ENCODE data around the gene LCK. TPM values are rescaled to one million over a fixed set of nuclear protein-coding genes. Genes with fewer than 3 reads are reported as not detected.

The LCK gene
- not detected in 2 replicates for total RNA-seq

GRCh38 chr1:32250893-32251716 lies at the start of gene LCK:
Gene LCK, plus strand, starts transcription at chr1:32251265. Its CDS starts 23,065 bp downstream, at chr1:32274330.

GRCh38 chr1:32205401-32206370 lies 45.4 kb upstream of the LCK start, which contains the start of gene IQCC:
Gene IQCC, plus strand, starts transcription at chr1:32205671. Its CDS starts 11 bp downstream, at chr1:32205682.

GRCh38 chr1:32208891-32209328 lies 42.2 kb upstream of the LCK start, which contains the start of gene DCDC2B:
Gene DCDC2B, plus strand, starts transcription at chr1:32209089. Its CDS starts 5 bp downstream, at chr1:32209094.

GRCh38 chr1:32221980-32222755 lies 28.9 kb upstream of the LCK start, which contains the start of the genes EIF3I and TMEM234:
Gene EIF3I, plus strand, starts transcription at chr1:32222407. Its CDS starts 35 bp downstream, at chr1:32222442.
Gene TMEM234, minus strand, starts transcription at chr1:32222353. Its CDS starts 31 bp downstream, at chr1:32222322.

GRCh38 chr1:32246888-32247273 lies 4.2 kb upstream of the LCK start, which contains the start of gene FAM167B:
Gene FAM167B, plus strand, starts transcription at chr1:32247222. Its CDS starts 200 bp downstream, at chr1:32247422.

GRCh38 chr1:32291708-32292538 lies 40.9 kb downstream of the LCK start, which contains the start of gene HDAC1:
Gene HDAC1, plus strand, starts transcription at chr1:32292083. Its CDS starts 87 bp downstream, at chr1:32292170.

Other genes with a start within 250 kb of the LCK start
- gene KHDRBS1, start 237.4 kb upstream of the LCK start, total RNA-seq, result 40.5 and 40.9 TPM in 2 replicates
- 3.6 and 5.5 TPM in 2 replicates for gene TMEM39B, start 178.3 kb upstream of the LCK start, total RNA-seq
- gene KPNA6, start 143.2 kb upstream of the LCK start, total RNA-seq, result 32.6 and 33.3 TPM in 2 replicates
- 58.0 and 63.5 TPM in 2 replicates for gene TXLNA, start 71.6 kb upstream of the LCK start, total RNA-seq
- gene CCDC28B, start 50.7 kb upstream of the LCK start, total RNA-seq, result 12.3 and 21.6 TPM in 2 replicates
- gene IQCC, start 45.6 kb upstream of the LCK start, total RNA-seq, result 0.12 and 0.94 TPM in 2 replicates
- not detected in 2 replicates for gene DCDC2B, start 42.2 kb upstream of the LCK start, total RNA-seq
- gene TMEM234, start 28.9 kb upstream of the LCK start, total RNA-seq, result 8.2 and 16.6 TPM in 2 replicates
- 243 and 249 TPM in 2 replicates for gene EIF3I, start 28.9 kb upstream of the LCK start, total RNA-seq
- 0.68 and 6.1 TPM in 2 replicates for gene FAM167B, start 4.0 kb upstream of the LCK start, total RNA-seq
- 49.2 and 59.0 TPM in 2 replicates for gene HDAC1, start 40.8 kb downstream of the LCK start, total RNA-seq
- gene MARCKSL1, start 85.0 kb downstream of the LCK start, total RNA-seq, result 169 and 485 TPM in 2 replicates
- 4.9 and 7.4 TPM in 2 replicates for gene FAM229A, start 111.2 kb downstream of the LCK start, total RNA-seq
- 0.70 TPM in 1 of 2 replicates, not detected in the other for gene TSSK3, start 111.3 kb downstream of the LCK start, total RNA-seq
- 44.1 and 104 TPM in 2 replicates for gene BSDC1, start 143.2 kb downstream of the LCK start, total RNA-seq
- gene ZBTB8B, start 213.8 kb downstream of the LCK start, total RNA-seq, result not detected in 2 replicates

All from pericardium fibroblast (primary cell).